Neural progenitor cell (in vitro differentiated cells): ENCODE results near the gene DLGAP5.

Experiments
- EZH2 ChIP-seq: fragments of 200-600 bp; sonication (generic); IDR thresholded peaks from 2 replicates; pipeline ENCODE4 v1.6.1; 2017; ENCODE audit warnings: antibody characterized with exemption, mild to moderate bottlenecking, moderate library complexity
- TF ChIP-seq, protein P1 (sequence below): fragments of 200-600 bp; sonication (generic); IDR thresholded peaks from 2 replicates; pipeline ENCODE4 v1.5.1; 2017; ENCODE audit warnings: antibody characterized with exemption, mild to moderate bottlenecking

- TF ChIP-seq, protein P1, sequence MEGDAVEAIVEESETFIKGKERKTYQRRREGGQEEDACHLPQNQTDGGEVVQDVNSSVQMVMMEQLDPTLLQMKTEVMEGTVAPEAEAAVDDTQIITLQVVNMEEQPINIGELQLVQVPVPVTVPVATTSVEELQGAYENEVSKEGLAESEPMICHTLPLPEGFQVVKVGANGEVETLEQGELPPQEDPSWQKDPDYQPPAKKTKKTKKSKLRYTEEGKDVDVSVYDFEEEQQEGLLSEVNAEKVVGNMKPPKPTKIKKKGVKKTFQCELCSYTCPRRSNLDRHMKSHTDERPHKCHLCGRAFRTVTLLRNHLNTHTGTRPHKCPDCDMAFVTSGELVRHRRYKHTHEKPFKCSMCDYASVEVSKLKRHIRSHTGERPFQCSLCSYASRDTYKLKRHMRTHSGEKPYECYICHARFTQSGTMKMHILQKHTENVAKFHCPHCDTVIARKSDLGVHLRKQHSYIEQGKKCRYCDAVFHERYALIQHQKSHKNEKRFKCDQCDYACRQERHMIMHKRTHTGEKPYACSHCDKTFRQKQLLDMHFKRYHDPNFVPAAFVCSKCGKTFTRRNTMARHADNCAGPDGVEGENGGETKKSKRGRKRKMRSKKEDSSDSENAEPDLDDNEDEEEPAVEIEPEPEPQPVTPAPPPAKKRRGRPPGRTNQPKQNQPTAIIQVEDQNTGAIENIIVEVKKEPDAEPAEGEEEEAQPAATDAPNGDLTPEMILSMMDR: no peak
- TF ChIP-seq EZH2: no peak
These were observed 54.2 kb downstream of the DLGAP5 start for GRCh38 chr14:55136885-55137786.
